Tibial nerve (tissue), 4 donors: Measurements from ENCODE around the gene C17orf100.

ENCODE experiments used
- EP300 ChIP-seq, 2 donors: sonication (generic); formaldehyde crosslinking; IDR thresholded peaks; one replicate each; pipeline ENCODE4 v1.6.1; 2017; ENCODE audit warnings: antibody characterized with exemption in 2 of 2, mild to moderate bottlenecking in 1 of 2
- POLR2A ChIP-seq, 2 donors: fragments of 450-650 bp; IDR thresholded peaks; one replicate each; pipeline ENCODE4 v1.6.1; 2017; ENCODE audit warnings: antibody characterized with exemption in 2 of 2, mild to moderate bottlenecking in 2 of 2, moderate library complexity in 2 of 2
- TF ChIP-seq, protein P1 (sequence below), 5 experiments: fragments of 200-600 bp in 3 of 5; fragments of 450-650 bp in 2 of 5; sonication (generic) in 3 of 5; IDR thresholded peaks; one replicate each; pipeline ENCODE4 v1.5.1; 2016 to 2019; ENCODE audit warnings: antibody characterized with exemption in 5 of 5, mild to moderate bottlenecking in 3 of 5, moderate library complexity in 2 of 5

DNA sequence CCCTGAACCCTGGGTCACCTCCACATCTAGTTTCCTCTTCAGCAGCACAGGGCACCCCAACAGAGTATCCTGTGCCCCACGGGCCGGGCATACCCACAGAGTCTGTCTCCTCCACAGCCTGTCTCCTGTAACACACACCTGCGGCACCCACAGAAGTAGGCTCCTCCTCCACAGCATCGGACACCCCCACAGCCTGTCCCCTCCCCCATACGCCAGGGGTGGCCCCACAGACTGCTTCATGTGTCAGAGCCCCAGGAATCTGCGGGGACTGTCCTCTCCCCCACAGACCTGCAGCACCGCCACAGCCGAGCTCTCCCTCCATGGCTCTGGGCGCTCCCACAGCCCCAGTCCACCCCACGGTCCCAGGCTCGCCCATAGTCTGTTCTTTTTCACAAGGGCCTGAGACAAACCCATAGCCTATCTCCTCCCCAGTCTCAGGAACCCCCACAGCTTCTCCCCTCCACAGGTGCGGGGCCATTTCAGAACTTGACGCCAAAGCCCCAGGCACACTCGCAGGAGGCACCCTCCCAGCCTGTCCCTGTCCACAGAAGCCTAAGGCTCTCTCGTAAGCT is 12.5 kb upstream of the C17orf100 start:
- no peak for TF ChIP-seq POLR2A (IDR thresholded peaks at IDR 0.05)
- no peak for TF ChIP-seq EP300 (IDR thresholded peaks at IDR 0.05)
- TF ChIP-seq, protein P1, sequence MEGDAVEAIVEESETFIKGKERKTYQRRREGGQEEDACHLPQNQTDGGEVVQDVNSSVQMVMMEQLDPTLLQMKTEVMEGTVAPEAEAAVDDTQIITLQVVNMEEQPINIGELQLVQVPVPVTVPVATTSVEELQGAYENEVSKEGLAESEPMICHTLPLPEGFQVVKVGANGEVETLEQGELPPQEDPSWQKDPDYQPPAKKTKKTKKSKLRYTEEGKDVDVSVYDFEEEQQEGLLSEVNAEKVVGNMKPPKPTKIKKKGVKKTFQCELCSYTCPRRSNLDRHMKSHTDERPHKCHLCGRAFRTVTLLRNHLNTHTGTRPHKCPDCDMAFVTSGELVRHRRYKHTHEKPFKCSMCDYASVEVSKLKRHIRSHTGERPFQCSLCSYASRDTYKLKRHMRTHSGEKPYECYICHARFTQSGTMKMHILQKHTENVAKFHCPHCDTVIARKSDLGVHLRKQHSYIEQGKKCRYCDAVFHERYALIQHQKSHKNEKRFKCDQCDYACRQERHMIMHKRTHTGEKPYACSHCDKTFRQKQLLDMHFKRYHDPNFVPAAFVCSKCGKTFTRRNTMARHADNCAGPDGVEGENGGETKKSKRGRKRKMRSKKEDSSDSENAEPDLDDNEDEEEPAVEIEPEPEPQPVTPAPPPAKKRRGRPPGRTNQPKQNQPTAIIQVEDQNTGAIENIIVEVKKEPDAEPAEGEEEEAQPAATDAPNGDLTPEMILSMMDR (IDR thresholded peaks at IDR 0.05), result no peak
